Measurements from ENCODE around the gene CNPY1. TPM values are rescaled to one million over a fixed set of nuclear protein-coding genes. Genes with fewer than 3 reads are reported as not detected.

Gene CNPY1
- total RNA-seq, 4 donors from 2014 or later: not detected

- no peak for DNase-seq
- 92% methylated on average over 11 of the region's 11 CpGs; no CpG with 5 or more reads in 1 of the 2 donors for WGBS, 2 donors (ENCODE audit: low coverage in 1 of 2)
- no peaks in the 10 kb centered on the region for H3K4me1 ChIP-seq
- H3K4me3 ChIP-seq: no peak overlapping the region
- no peaks in the 10 kb centered on the region for H3K9me3 ChIP-seq
- H3K36me3 ChIP-seq: no peaks in the 10 kb centered on the region
- intact Hi-C loops (cut with DNase I; ENCODE audit: low total_unique reads): no loop called here
- H3K27ac ChIP-seq: no peak overlapping the region
- TF ChIP-seq CTCF (IDR thresholded peaks at IDR 0.05) (no peak), POLR2AphosphoS5 (IDR thresholded peaks at IDR 0.05) (no peak), EP300 (IDR thresholded peaks at IDR 0.05; ENCODE audit: low read depth) (no peak), POLR2A (IDR thresholded peaks at IDR 0.05) (no peak)
- in situ Hi-C loops (cut with MboI; ENCODE audit: low pct_ligation_motif_present in 1 of 4, low pct_unique_long_range_greater_than_20kb in 1 of 4, low sequenced_read_pairs in 3 of 4): no loop called here
- H3K27me3 ChIP-seq: peaks cover 12% of the 10 kb centered on the region
These were observed 23.3 kb upstream of the CNPY1 start for GRCh38 chr7:155569681-155570080.

- DNase-seq: no peak
- peaks cover 12% of the 10 kb centered on the region for H3K27me3 ChIP-seq
- TF ChIP-seq POLR2AphosphoS5 (IDR thresholded peaks at IDR 0.05) (no peak), CTCF (IDR thresholded peaks at IDR 0.05) (no peak), EP300 (IDR thresholded peaks at IDR 0.05; ENCODE audit: low read depth) (no peak), POLR2A (IDR thresholded peaks at IDR 0.05) (no peak)
- no peak overlapping the region for H3K27ac ChIP-seq
- H3K36me3 ChIP-seq: no peaks in the 10 kb centered on the region
- intact Hi-C loops (cut with DNase I; ENCODE audit: low total_unique reads) (no loop called here), in situ Hi-C loops (cut with MboI; ENCODE audit: low pct_ligation_motif_present in 1 of 4, low pct_unique_long_range_greater_than_20kb in 1 of 4, low sequenced_read_pairs in 3 of 4) (no loop called here)
- no peak overlapping the region for H3K4me3 ChIP-seq
- 40 to 87% methylated on average over 1 to 10 of the region's 10 CpGs for WGBS, 2 donors (ENCODE audit: low coverage in 1 of 2)
- no peaks in the 10 kb centered on the region for H3K4me1 ChIP-seq
- no peaks in the 10 kb centered on the region for H3K9me3 ChIP-seq
These were observed 22.6 kb upstream of the CNPY1 start for GRCh38 chr7:155568842-155569494.

GRCh38 chr7:155568333-155568660 is 21.9 kb upstream of the CNPY1 start:
- Histone ChIP-seq H3K4me3 (no peak overlapping the region), H3K9me3 (no peaks in the 10 kb centered on the region), H3K36me3 (no peaks in the 10 kb centered on the region), H3K27me3 (peaks cover 12% of the 10 kb centered on the region), H3K4me1 (no peaks in the 10 kb centered on the region), H3K27ac (no peak overlapping the region)
- in situ Hi-C loops (cut with MboI; ENCODE audit: low pct_ligation_motif_present in 1 of 4, low pct_unique_long_range_greater_than_20kb in 1 of 4, low sequenced_read_pairs in 3 of 4) (no loop called here), intact Hi-C loops (cut with DNase I; ENCODE audit: low total_unique reads) (no loop called here)
- WGBS, 2 donors (ENCODE audit: low coverage in 1 of 2): 50 to 63% methylated on average over 1 to 5 of the region's 5 CpGs
- no peak for TF ChIP-seq CTCF (IDR thresholded peaks at IDR 0.05)
- TF ChIP-seq EP300 (IDR thresholded peaks at IDR 0.05; ENCODE audit: low read depth): no peak
- no peak for TF ChIP-seq POLR2A (IDR thresholded peaks at IDR 0.05)
- no peak for TF ChIP-seq POLR2AphosphoS5 (IDR thresholded peaks at IDR 0.05)
- no peak for DNase-seq

GRCh38 chr7:155567646-155568332 is 21.4 kb upstream of the CNPY1 start:
- TF ChIP-seq CTCF (IDR thresholded peaks at IDR 0.05) (no peak), POLR2AphosphoS5 (IDR thresholded peaks at IDR 0.05) (no peak), EP300 (IDR thresholded peaks at IDR 0.05; ENCODE audit: low read depth) (no peak), POLR2A (IDR thresholded peaks at IDR 0.05) (no peak)
- intact Hi-C loops (cut with DNase I; ENCODE audit: low total_unique reads) (no loop called here), in situ Hi-C loops (cut with MboI; ENCODE audit: low pct_ligation_motif_present in 1 of 4, low pct_unique_long_range_greater_than_20kb in 1 of 4, low sequenced_read_pairs in 3 of 4) (no loop called here)
- no peak for DNase-seq
- H3K4me1 ChIP-seq: no peaks in the 10 kb centered on the region
- WGBS, 2 donors (ENCODE audit: low coverage in 1 of 2): 46 to 66% methylated on average over 4 to 18 of the region's 18 CpGs
- H3K36me3 ChIP-seq: no peaks in the 10 kb centered on the region
- H3K9me3 ChIP-seq: no peaks in the 10 kb centered on the region
- H3K4me3 ChIP-seq: no peak overlapping the region
- H3K27ac ChIP-seq: no peak overlapping the region
- peaks cover 17% of the 10 kb centered on the region for H3K27me3 ChIP-seq
